HUES48 (cell line): ENCODE data around the gene CFAP77.

ENCODE experiments used
- H3K27ac ChIP-seq: one replicate; pipeline ENCODE4 v1.7.0; 2013; ENCODE audit warnings: low read depth, low read length, inconsistent platforms
- H3K27me3 ChIP-seq: 2 replicates; pipeline ENCODE4 v1.6.1; 2013; ENCODE audit warnings: mild to moderate bottlenecking, low read length; ENCODE audit not compliant: control insufficient read depth, insufficient read depth
- H3K36me3 ChIP-seq: 2 replicates; pipeline ENCODE4 v1.6.1; 2013; ENCODE audit warnings: low read length; ENCODE audit not compliant: control insufficient read depth, insufficient read depth
- H3K4me1 ChIP-seq: 2 replicates; pipeline ENCODE4 v1.6.1; 2013; ENCODE audit warnings: mild to moderate bottlenecking, low read length; ENCODE audit not compliant: control insufficient read depth, insufficient read depth
- H3K4me3 ChIP-seq: 2 replicates; pipeline ENCODE4 v1.5.1; 2013; ENCODE audit warnings: mild to moderate bottlenecking, low read depth, low read length
- H3K9ac ChIP-seq: 2 replicates; pipeline ENCODE4 v1.6.1; 2013; ENCODE audit warnings: mild to moderate bottlenecking, low read depth, low read length, moderate library complexity
- H3K9me3 ChIP-seq: 2 replicates; pipeline ENCODE4 v1.6.1; 2013; ENCODE audit warnings: low read length; ENCODE audit not compliant: control insufficient read depth, insufficient read depth

The CFAP77 gene

GRCh38 chr9:132381966-132382541 is 28.0 kb upstream of the CFAP77 start:
- H3K4me3 ChIP-seq, result no peak overlapping the region
- no peak overlapping the region for H3K27ac ChIP-seq
- H3K4me1 ChIP-seq, result no peaks in the 10 kb centered on the region
- H3K9me3 ChIP-seq, result peaks cover 14% of the 10 kb centered on the region
- H3K9ac ChIP-seq, result no peak overlapping the region
- peaks cover 92% of the 10 kb centered on the region for H3K36me3 ChIP-seq
- no peaks in the 10 kb centered on the region for H3K27me3 ChIP-seq

GRCh38 chr9:132383462-132383883 is 26.5 kb upstream of the CFAP77 start:
- Histone ChIP-seq H3K4me1 (no peaks in the 10 kb centered on the region), H3K9ac (no peak overlapping the region), H3K27ac (no peak overlapping the region), H3K27me3 (no peaks in the 10 kb centered on the region), H3K9me3 (peaks cover 4% of the 10 kb centered on the region; the same call in 1 of the 2 replicates), H3K36me3 (peaks cover 91% of the 10 kb centered on the region), H3K4me3 (no peak overlapping the region)

- Histone ChIP-seq H3K9ac (no peak overlapping the region), H3K27ac (no peak overlapping the region), H3K36me3 (peaks cover 89% of the 10 kb centered on the region), H3K4me1 (no peaks in the 10 kb centered on the region), H3K9me3 (no peaks in the 10 kb centered on the region), H3K4me3 (no peak overlapping the region), H3K27me3 (no peaks in the 10 kb centered on the region)
These were observed 25.6 kb upstream of the CFAP77 start for GRCh38 chr9:132384376-132384775.

- no peaks in the 10 kb centered on the region for H3K9me3 ChIP-seq
- H3K36me3 ChIP-seq, result peaks cover 93% of the 10 kb centered on the region
- H3K9ac ChIP-seq, result no peak overlapping the region
- H3K27ac ChIP-seq, result no peak overlapping the region
- no peaks in the 10 kb centered on the region for H3K27me3 ChIP-seq
- no peaks in the 10 kb centered on the region for H3K4me1 ChIP-seq
- no peak overlapping the region for H3K4me3 ChIP-seq
These were observed 22.9 kb upstream of the CFAP77 start for GRCh38 chr9:132387133-132387532.

GRCh38 chr9:132390966-132391365 is 19.0 kb upstream of the CFAP77 start:
- H3K27me3 ChIP-seq, result no peaks in the 10 kb centered on the region
- no peaks in the 10 kb centered on the region for H3K9me3 ChIP-seq
- H3K36me3 ChIP-seq, result peaks cover 93% of the 10 kb centered on the region
- H3K27ac ChIP-seq, result no peak overlapping the region
- H3K4me1 ChIP-seq, result no peaks in the 10 kb centered on the region
- no peak overlapping the region for H3K9ac ChIP-seq
- no peak overlapping the region for H3K4me3 ChIP-seq

GRCh38 chr9:132391449-132391848 is 18.6 kb upstream of the CFAP77 start:
- Histone ChIP-seq H3K27me3 (no peaks in the 10 kb centered on the region), H3K4me1 (no peaks in the 10 kb centered on the region), H3K9me3 (no peaks in the 10 kb centered on the region), H3K36me3 (peaks cover 93% of the 10 kb centered on the region), H3K4me3 (no peak overlapping the region), H3K9ac (no peak overlapping the region), H3K27ac (no peak overlapping the region)

GRCh38 chr9:132395560-132395959 is 14.5 kb upstream of the CFAP77 start:
- peaks cover 92% of the 10 kb centered on the region for H3K36me3 ChIP-seq
- H3K4me1 ChIP-seq, result no peaks in the 10 kb centered on the region
- H3K27ac ChIP-seq, result no peak overlapping the region
- H3K9ac ChIP-seq, result no peak overlapping the region
- H3K4me3 ChIP-seq, result no peak overlapping the region
- no peaks in the 10 kb centered on the region for H3K9me3 ChIP-seq
- H3K27me3 ChIP-seq, result no peaks in the 10 kb centered on the region

- Histone ChIP-seq H3K9ac (no peak overlapping the region), H3K36me3 (peaks cover 65% of the 10 kb centered on the region), H3K4me3 (no peak overlapping the region), H3K27ac (no peak overlapping the region), H3K4me1 (peaks cover 1% of the 10 kb centered on the region; the same call in 1 of the 2 replicates), H3K9me3 (no peaks in the 10 kb centered on the region), H3K27me3 (no peaks in the 10 kb centered on the region)
These were observed 8.2 kb upstream of the CFAP77 start for GRCh38 chr9:132401824-132402223.

GRCh38 chr9:132404228-132404881 is 5.7 kb upstream of the CFAP77 start:
- no peak overlapping the region for H3K9ac ChIP-seq
- H3K36me3 ChIP-seq, result peaks cover 41% of the 10 kb centered on the region
- no peak overlapping the region for H3K4me3 ChIP-seq
- H3K4me1 ChIP-seq, result peaks cover 6% of the 10 kb centered on the region
- peaks cover 10% of the 10 kb centered on the region for H3K27me3 ChIP-seq
- no peaks in the 10 kb centered on the region for H3K9me3 ChIP-seq
- H3K27ac ChIP-seq, result no peak overlapping the region

- Histone ChIP-seq H3K9me3 (no peaks in the 10 kb centered on the region), H3K4me3 (peak within 1 kb of the TSS; percentile 96), H3K4me1 (peaks cover 13% of the 10 kb centered on the region), H3K27ac (peak within 1 kb of the TSS; percentile 46), H3K9ac (peak within 1 kb of the TSS; percentile 74), H3K27me3 (peaks cover 23% of the 10 kb centered on the region), H3K36me3 (peaks cover 21% of the 10 kb centered on the region)
These were observed 3.4 kb upstream of the CFAP77 start, which contains the start of gene TTF1 for GRCh38 chr9:132406554-132407122. Gene TTF1, minus strand, starts transcription at chr9:132406840. Its CDS starts 4,019 bp downstream, at chr9:132402821.

GRCh38 chr9:132407196-132407595 is 2.8 kb upstream of the CFAP77 start:
- H3K9me3 ChIP-seq, result no peaks in the 10 kb centered on the region
- H3K9ac ChIP-seq, result no peak overlapping the region
- H3K36me3 ChIP-seq, result peaks cover 15% of the 10 kb centered on the region
- H3K27me3 ChIP-seq, result peaks cover 23% of the 10 kb centered on the region
- H3K4me3 ChIP-seq, result peak overlapping the region; percentile 96
- H3K4me1 ChIP-seq, result peaks cover 15% of the 10 kb centered on the region
- peak overlapping the region; percentile 46 for H3K27ac ChIP-seq
